CD1c-positive myeloid dendritic cell (primary cell): ENCODE measurements around the gene PLA1A.
A peak's percentile ranks its signal among the peaks of the same experiment; 100 is the strongest.
"Not testable (repeated sequence)": the region's sequence is repeated elsewhere in the genome, so short reads cannot be mapped to it uniquely, and the experiment has no call there.

Source experiments
- DNase-seq: peaks from one replicate; pipeline ENCODE4 v3.0.0-alpha.2; 2016; ENCODE audit errors: extremely low spot score

PLA1A gene

GRCh38 chr3:119579366-119580066 lies 18.2 kb upstream of the PLA1A start, which contains the start of gene ADPRH:
Gene ADPRH (plus strand): TSS chr3:119579492. CDS start chr3:119582170, 2,678 bp downstream.
- peak; percentile 77 for DNase-seq

DNA sequence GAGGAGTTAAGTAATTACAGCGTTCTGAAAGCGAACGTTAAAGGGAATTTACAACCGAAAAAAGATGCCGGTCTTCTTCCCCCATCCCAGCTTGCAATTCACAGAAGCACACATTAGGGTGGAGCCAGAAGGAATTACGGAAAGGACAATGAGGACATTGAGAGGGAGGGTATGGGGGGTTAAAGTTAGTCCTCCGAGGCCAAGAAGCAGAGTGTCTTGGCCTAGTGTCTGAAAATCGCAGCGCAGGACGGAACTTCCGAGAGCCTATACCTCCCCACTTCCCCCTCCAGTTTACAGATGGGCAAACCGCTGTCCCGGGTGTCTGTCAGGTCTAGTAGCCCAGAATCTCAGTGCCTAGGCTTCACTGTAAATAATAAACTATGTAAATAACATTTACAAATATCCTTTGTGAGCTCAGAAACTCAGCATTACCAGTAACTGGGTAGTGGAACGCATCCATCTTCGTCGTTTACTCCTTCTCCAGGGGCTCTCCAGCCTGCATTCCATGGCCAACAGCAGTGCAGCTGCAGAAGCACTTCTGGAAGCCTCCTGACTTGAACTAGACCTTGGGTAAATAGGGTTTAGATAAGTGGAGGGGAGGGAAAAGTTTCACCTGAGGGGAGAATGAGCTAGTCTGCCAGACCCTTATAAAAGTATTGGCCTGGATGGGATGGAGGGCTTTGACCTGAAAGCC lies 17.5 kb upstream of the PLA1A start:
- DNase-seq = peak; percentile 78

- peak; percentile 83 for DNase-seq
These were observed 15.5 kb upstream of the PLA1A start for GRCh38 chr3:119582178-119582577.

GRCh38 chr3:119585208-119585607 lies 12.5 kb upstream of the PLA1A start:
- peak; percentile 63 for DNase-seq

DNA sequence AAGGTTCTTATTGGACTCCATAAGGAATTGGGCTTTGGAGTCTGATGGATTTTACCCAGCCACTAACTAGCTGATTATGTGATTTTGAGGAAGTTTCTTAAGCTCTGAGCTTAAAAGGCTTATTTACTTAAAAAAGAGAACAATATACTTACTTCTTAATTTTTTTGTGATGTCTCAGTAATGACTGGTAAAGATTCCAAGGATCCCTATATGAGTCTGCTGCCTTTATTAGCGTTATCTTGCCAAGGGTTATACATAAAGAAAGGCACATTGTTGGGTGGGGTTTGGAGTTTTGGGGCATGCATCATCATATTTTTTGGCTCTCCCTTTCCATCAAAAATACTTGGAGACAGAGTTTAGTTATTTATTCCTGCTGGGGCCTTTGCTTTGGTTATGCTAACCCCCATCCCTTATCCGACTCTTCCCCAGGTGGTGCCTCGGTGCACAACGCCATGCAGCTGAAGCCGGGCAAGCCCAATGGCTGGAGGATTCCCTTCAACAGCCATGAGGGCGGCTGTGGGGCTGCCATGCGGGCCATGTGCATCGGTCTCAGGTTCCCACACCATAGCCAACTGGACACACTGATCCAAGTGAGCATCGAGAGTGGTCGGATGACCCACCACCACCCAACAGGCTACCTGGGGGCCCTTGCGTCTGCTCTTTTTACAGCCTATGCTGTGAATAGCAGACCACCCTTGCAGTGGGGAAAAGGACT lies 11.7 kb upstream of the PLA1A start:
- DNase-seq = peak; percentile 68

DNA sequence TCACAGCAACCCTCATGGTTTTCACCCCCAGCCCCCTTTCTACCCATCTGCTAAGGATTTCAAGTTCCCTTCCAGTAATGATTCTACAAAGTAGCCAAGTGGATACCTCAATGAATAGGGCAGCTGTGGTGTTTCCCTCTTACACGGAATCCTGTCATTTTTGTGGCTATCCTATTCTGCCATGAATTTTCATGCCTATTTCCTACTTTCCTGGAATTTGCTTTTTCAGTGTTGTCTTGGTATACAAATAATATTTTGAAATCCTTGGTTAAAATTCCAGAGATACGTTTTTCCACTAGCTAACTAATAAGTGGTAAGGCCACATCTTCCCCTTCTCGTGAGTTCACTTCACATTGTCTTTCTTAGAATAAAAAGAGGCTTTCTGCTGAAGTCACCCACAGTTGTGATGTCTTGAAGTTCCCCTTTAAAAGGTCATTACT lies 10.9 kb upstream of the PLA1A start:
- peak; percentile 76 for DNase-seq

DNA sequence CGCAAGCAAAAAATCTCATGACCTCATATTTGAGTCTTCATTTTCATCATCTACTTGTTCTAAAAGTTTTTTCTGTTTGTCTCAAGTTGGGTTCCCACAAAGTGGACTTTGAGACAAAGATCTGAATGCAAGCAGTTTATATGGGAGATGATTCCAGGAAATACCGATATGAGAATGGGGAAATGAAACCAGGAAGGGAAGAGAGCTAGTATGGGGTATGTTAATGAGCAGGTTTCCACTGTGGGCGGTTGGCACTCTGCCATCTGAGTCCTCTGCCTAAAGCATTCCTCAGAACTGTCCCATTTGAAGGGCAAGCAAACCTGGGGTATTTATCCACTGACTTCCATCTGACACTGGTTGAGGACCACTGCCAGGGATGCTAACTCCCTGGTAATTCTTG lies 9.6 kb upstream of the PLA1A start:
- peak; percentile 97 for DNase-seq

DNA sequence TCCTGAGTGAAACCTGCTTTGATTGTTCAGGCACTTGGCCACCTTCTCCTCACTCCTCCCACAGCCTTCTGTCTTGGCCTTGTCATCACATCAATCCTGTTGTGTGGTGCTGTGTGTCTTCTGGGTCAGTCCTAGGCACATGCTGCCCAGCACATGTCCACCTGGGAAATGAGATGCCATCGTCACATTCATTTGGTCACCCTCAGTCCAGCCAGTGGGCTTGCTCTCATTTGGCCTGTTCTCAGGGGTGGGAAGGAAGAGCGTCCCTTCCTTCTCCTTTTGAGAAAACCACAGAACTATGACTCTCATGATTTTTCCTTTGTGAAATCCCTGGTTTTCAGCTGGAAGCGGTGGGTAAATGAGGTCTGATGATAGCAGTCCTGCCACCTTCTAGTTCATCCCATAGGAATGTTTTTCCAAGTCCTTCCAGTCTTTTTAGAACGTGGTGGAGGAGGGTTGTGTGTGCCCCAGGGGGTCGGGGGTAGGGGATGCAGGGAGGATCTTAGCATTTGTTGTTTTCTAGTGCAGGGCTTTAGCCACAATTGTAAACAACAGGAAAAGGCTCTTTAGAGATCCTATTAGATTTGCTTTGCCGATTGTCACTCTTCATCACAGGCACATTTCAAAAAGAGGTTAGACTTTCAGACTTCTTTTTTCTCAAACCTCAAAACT lies 8.4 kb upstream of the PLA1A start:
- peak; percentile 78 for DNase-seq

- DNase-seq = no peak
These were observed 7.0 kb upstream of the PLA1A start for GRCh38 chr3:119590706-119591105.

- no peak for DNase-seq
These were observed 4.8 kb upstream of the PLA1A start for GRCh38 chr3:119592861-119593260.

GRCh38 chr3:119594066-119594465 lies 3.6 kb upstream of the PLA1A start:
- no peak for DNase-seq

DNA sequence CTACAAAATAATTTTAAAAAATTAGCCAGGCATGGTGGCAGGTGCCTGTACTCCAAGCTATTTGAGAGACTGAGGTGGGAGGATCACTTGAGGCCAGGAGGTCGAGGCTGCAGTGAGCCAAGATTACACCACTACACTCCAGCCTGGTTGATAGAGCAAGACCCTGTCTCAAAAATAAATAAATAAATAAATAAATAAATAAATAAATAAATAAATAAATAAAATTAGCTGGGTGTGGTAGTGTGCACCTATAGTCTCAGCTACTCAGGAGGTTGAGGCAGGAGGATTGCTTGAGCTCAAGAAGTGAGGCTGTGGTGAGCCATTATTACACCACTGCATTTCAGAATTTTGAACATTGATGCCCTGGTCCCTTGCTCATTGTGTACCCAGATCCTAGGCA lies 2.8 kb upstream of the PLA1A start:
- DNase-seq = not testable (repeated sequence)

DNA sequence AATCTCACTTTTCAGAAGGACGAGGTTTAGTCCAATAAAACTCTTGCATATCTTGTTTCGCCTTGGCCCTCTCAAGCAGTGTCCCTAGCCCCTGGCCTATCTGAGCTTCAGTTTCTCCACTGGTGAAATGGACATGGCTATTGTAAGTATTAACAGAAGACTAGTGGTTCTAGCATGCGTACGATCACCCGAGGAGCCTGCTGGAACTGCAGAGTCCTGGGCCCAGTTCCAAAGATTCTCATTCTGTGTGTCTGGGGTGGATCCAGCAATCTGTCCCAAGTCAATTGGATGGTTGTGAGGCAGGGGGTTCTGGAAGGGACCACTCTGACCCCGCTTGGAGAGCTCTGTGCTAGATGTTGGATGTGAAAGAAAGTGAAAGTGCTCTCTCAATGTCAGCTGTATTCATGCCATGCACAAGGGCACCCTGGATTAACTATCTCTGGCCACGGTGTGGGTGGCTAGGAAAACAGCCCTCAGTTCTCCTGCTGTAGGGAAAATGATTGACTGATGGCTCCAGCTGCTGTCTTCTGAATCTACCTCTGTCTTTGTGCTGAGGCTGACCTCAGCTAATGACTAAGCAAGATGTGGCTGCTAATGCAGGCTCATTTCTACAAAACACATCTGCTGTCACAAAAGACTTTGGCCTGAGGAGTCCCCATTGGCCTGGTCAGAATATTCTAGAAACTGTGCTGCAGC lies 1.9 kb upstream of the PLA1A start:
- no peak for DNase-seq

DNA sequence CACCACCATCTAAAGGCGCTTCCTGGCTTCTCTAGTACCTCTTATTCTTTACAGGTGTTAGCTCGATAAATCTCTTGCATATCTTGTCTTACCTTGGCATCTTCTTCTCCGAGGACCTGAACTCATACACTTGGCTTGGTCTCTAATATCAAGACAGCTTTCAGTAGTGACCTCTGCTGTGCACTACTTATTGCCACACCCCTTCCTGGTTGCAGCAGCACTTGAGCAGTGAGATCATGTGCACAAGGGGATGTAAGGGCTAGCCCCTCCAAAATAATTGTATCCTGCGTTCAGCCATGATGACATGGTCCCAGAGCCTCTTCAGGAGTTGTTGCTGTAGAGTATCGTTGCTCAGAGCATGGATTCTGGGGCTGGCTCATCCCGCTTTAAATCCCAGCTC lies 1.3 kb upstream of the PLA1A start:
- DNase-seq = no peak

DNA sequence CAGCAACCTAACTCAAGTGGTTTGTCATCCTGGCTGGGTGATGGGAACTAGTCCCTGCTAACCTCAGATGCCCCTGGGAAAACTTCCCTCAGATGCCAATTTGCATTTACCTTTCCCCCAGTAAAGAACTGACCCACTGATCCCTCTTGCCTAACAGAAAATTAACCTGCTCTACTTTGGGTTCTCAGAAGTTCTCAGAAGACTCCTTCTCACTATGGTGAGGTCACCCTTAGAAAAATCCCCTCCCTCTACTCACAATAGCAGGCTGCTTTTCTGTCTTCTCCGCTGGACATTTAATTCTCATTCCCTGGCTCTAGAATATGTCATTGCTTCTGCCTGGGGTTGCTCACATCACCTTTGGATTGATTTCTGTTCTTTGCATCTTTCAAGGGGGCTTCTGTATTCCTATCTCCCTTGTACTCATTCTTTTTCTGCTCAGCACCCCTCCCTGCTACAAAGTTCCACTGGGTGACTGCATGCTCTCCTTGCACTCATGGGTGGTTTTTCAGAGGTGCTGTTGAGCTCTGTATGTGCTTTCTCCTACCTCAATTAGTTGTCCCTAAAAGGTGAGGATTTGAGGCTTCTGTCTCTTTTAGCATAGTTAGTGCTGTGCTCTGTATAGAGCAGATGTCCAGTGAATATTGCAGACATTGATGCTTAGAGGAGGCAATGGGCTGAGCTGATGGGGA lies 869 bp downstream of the PLA1A start:
- DNase-seq = no peak

DNA sequence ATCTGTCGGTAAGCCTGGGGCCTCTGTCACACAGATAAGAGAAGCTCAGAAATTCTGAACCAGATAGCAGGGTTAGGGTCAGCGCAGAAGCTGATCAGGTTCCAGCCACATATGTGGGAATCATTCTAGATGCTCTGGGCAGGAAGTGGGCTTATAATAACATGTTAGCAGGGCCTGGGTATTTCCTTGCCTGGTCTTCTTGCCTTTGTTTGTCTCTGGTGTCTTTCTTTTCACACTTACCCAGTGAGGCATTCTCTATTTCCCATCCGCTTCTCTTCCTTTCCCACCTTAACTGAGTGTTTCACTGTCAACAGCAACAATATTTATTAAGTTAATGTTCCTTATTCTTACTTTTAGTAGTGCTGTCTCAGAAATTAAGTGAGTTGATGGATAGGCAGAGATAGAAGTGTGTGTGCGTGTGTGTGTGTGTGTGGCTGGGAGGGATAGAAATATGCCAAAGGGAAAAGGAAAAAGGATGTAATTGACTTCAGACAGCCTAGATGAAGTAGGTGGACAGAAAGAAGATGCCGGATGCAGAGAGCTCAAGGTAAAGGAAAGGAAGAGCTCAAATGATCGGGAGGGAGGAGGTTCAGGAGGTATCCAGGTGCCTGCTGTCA lies 2.0 kb downstream of the PLA1A start:
- DNase-seq = no peak

DNA sequence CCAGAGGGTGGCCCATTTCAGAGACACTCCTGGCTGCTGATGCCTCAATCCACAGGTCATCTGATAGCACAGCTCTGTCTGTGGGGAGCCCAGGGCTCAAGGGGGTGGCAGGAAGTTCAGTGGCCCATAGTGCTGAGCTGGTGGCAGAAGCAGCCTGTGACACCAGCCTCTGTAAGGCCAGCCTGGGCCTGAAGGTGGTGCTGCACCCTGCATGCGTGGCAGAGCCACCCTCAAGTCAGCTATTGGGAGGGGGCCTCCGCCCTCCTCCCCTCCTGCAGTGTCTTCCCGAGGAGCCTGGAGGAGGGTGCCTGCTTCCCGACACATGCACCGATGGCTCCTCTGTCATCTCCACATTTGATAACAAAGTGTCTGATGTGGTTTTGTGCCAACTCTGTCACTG lies 3.0 kb downstream of the PLA1A start:
- DNase-seq = peak; percentile 27

DNA sequence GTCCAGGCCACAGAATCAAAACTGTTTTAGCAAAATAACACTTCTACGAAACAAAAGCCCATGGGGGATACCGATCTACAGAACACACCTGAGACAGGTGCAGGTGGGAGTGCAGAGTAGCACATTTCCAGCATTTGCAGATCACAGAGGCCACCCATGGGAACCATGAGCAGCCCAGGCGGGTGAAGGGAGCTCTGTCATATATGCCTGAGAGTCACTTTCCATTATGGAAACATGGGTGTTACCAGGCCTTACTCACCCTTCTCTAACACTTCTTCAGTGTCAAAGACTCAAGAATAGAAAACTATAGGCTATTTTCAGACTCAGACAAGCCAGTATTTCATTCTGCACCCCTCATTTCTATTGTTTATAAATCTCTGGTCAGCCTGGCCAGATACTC lies 3.5 kb downstream of the PLA1A start:
- no peak for DNase-seq

GRCh38 chr3:119602676-119603075 lies 5.0 kb downstream of the PLA1A start:
- DNase-seq = no peak

DNA sequence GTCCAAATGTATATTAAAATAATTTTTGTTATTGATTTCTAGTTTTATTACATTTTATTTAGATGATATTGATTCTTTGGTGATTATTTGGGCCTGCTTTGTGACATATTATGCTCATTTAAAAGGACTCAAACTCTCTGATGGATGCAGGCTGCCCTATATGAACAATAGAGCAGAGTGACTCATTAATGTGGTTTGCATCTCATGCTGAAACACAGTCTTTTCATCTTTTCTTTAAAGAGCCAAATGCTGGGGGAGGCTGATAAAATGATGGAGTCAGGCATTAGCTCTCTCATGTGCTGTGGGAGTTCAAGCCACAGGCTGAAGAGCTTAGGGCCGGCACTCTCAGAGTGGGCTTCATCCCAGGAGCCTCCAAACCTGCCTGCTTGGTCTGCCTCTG lies 7.2 kb downstream of the PLA1A start:
- DNase-seq = no peak
